ENCODE results near the gene USP48. TPM values are rescaled to one million over a fixed set of nuclear protein-coding genes. Genes with fewer than 3 reads are reported as not detected.
A peak's percentile ranks its signal among the peaks of the same experiment; 100 is the strongest.

USP48 gene
- total and polyA plus RNA-seq, 5 experiments from 2014 or later: 25.8 to 95.5 (median 30.0) TPM

DNA sequence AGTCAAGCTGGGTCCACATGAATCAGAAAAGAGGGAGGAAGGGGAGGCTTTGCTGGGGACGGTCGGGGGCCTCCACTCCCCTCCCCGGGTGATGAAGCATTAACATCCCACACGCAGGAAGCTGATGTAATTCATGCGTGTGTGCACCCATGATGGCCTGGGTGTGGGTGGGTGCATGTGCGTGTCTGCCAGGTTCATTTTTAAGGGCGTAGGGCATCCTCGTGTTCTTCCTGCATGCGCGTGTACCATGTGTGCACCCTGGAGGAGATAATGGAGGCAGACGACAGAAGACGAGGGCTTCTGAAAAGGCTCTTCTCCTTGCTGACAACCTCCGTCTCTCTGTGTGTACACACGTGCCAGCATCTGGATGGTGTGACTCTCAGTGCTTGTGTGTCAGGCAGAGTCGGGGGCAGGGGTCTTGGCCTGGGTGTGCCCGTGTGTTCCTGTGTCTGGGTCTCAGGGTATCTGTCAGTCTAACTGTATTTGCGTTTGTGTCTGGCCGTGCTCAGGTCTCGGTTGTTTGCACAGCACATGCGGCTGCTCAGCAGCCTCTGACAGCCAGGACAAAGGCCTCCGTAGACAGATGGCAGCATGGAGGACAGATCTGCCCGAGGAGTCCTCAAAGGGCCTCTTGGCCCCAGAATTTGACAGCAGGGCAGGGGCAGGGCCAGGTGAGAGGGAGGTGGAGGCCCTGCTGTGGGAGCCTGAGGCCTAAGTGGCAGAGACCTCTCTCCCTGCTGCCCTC lies 116.2 kb downstream of the USP48 start:
- POLR2A ChIA-PET: no interaction called here

GRCh38 chr1:21665711-21666575 lies 117.0 kb downstream of the USP48 start:
- Mint-ChIP-seq H3K4me1 (peaks cover 0 to 16% (median 11%) of the 10 kb centered on the region in 4 donors), H3K27me3 (peaks cover 25 to 66% (median 37%) of the 10 kb centered on the region in 5 donors), H3K4me3 (peak overlapping the region in 2 of 10 donors; percentile 10 to 22), H3K27ac (no peak overlapping the region), H3K36me3 (peaks cover 0 to 6% (median 0%) of the 10 kb centered on the region in 3 donors), H3K9me3 (no peaks in the 10 kb centered on the region)
- ATAC-seq (no peak), DNase-seq (no peak)
- POLR2A ChIA-PET: no interaction called here

More for the DNA sequence above, 116.2 kb downstream of the USP48 start:
- peak overlapping the region in 2 of 10 donors; percentile 7 to 10 for H3K4me3 Mint-ChIP-seq
- H3K9me3 Mint-ChIP-seq: no peaks in the 10 kb centered on the region
- no peak overlapping the region for H3K27ac Mint-ChIP-seq
- peaks cover 0 to 6% (median 0%) of the 10 kb centered on the region in 3 donors for H3K36me3 Mint-ChIP-seq
- H3K4me1 Mint-ChIP-seq: peaks cover 0 to 16% (median 11%) of the 10 kb centered on the region in 4 donors
- H3K27me3 Mint-ChIP-seq: peaks cover 22 to 60% (median 33%) of the 10 kb centered on the region in 5 donors
- DNase-seq (no peak), ATAC-seq (no peak)

DNA sequence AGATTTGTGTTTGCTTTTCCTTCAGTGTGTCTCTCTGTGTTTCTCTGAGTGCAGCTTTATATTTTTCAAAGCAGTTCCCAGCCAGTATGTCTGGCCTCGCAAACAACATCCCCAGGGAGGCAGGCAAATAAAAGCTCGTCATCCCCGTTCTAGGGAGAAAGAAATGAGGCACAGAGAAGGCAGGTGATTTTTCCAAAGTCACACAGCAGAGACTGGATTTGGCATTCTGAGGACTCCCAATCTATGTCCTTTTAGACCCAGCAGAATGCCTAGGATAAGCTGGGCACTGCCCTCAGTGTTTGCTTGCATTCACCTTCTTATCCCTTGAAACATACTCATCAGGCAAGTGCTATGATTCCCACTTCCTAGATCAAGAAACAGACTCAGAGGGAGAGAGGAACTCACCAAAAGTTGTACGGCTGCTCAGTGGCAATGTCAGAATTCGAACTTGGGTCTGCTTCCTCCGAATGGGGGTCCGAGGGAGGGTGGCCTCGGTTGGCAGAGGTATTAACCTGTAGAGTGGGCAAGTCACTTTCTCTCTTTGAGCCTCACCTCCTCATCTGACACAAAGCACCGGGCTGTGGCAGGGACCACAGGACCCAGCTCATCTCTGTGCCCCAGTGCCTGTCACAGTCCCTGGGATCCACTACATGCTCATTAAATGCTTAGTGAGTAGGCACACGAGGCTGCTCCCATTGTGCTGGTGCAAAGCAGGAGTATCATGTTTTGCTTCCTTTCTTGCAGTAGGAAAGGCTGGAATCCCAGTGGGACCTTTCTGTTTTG lies 118.0 kb downstream of the USP48 start:
- H3K36me3 Mint-ChIP-seq: peaks cover 0 to 6% (median 0%) of the 10 kb centered on the region in 3 donors
- H3K4me1 Mint-ChIP-seq: peaks cover 2 to 14% (median 9%) of the 10 kb centered on the region in 4 donors
- no peaks in the 10 kb centered on the region for H3K9me3 Mint-ChIP-seq
- peaks cover 25 to 70% (median 36%) of the 10 kb centered on the region in 5 donors for H3K27me3 Mint-ChIP-seq
- POLR2A ChIA-PET: no interaction called here
- DNase-seq (no peak), ATAC-seq (no peak)
- no peak overlapping the region for H3K27ac Mint-ChIP-seq
- no peak overlapping the region for H3K4me3 Mint-ChIP-seq

DNA sequence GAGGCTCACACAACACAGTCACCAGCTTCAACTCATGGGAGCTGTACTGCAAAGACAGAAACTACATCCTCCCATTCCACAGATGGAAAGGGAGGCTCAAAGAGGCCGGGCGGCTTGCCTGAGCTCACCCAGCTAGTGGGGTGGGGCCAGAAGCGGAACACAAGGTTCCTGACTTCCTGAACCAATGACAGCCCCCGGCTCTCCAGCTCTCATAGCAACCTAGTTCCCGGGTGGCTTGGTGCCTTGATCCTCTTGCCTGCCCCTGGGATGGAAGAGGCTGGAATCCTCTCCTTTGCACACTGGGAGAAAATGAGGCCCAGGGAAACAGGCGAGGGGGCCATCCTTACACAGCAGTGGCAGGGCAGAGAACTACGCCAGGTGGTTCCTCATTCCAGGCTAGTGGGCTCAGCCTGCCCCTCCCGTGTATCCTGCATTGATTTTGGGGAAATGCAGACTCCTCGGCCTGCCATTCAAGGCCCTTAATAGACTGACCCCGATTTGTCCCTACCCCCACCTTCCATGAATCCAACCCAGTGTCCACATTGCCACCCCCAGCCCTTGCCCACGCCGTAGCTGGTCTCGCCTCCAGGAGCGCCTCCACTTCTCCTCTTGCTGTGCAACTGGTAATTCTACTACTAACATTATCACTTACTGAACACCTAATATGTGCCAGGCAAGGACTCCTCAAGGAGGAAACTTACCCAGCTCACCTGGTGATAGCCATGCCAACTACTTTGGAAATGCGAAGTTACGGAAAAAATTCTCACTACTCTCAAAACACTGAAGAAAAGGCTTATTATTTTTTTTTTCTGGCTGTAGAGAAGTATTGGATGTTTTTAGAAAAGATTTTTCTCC lies 118.8 kb downstream of the USP48 start:
- H3K36me3 Mint-ChIP-seq: peaks cover 0 to 6% (median 0%) of the 10 kb centered on the region in 3 donors
- H3K4me3 Mint-ChIP-seq: no peak overlapping the region
- POLR2A ChIA-PET: no interaction called here
- DNase-seq: no peak
- H3K4me1 Mint-ChIP-seq: peaks cover 3 to 20% (median 12%) of the 10 kb centered on the region in 4 donors
- no peak for ATAC-seq
- peak overlapping the region in 1 of 10 donors; percentile 6 for H3K27ac Mint-ChIP-seq
- no peaks in the 10 kb centered on the region for H3K9me3 Mint-ChIP-seq
- peaks cover 25 to 70% (median 36%) of the 10 kb centered on the region in 5 donors for H3K27me3 Mint-ChIP-seq

DNA sequence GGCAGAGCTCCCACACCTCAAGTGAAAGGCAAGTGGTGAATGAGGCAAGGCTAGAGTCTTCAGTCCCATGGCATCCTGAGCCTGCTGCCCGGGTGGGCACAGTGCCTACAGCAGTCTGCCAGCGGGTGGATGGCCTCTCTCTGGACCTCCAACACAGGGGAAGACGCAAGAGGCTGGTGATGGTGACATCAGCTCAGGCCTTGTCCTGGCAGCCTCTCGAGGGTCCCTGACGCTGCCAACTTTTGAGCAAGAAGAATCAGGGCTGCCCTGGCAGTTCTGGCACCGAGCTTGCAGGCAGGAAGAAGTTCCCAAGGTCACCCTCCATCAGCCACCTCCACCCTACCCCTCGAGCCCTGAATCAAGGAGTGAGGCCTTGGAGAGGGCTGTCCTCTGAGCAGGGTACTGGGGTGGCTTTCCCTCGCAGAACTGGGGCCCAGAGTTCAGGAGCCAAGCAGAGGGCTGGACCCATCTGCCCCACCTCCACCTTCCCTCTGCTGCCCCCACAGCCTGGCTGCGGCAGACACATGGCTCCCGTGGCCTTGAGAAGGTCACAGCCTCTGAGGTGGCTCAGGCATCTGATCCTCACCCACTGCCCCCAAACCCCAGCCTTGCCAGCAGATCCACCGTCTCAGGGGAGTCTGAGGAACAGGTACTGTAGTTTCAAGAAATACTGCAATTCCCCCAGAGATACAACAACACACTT lies 119.5 kb downstream of the USP48 start:
- peaks cover 25 to 69% (median 36%) of the 10 kb centered on the region in 5 donors for H3K27me3 Mint-ChIP-seq

DNA sequence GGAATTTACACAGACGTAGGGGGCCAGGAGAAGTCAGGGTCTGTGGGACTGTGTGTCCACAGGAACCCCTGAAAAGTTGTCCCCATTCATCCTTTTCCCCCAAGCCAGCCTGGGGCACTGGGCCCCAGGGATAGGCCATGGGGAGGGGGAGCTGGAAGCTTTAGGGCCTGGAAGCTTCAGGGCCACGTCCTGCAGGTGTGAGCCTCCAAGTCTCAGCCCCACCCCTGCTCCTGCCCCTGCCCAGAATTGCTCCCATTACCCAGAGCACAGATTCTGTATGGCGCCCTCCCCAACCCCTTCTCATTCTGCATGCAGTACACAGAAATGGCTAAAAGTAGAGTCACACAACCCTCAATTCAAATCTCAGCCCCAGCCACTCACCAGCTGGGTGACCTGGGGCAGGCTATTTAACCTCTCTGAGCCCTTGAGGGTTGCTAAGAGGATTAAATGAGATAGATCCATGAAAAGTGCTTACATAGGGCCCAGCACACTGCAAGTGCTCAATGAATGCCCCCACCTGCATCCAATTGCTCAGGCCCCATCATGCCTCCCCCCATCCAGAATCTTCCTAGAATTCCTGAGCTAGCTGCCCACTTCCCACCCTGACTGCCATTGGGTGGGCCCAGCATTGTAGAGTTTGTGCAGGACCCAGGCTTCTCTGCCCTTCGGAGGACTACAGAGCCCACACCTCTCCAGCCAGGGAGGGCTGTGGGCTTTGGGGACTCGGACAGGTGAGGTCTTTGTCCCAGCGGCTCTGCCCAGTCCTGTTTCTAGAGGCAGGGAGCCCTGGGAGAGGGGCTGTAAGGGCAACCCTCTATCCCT lies 120.3 kb downstream of the USP48 start:
- no peaks in the 10 kb centered on the region for H3K9me3 Mint-ChIP-seq
- H3K27me3 Mint-ChIP-seq: peaks cover 20 to 61% (median 35%) of the 10 kb centered on the region in 5 donors
- H3K27ac Mint-ChIP-seq: no peak overlapping the region

More for the DNA sequence above, 119.5 kb downstream of the USP48 start:
- Mint-ChIP-seq H3K9me3 (no peaks in the 10 kb centered on the region), H3K36me3 (peaks cover 0 to 6% (median 0%) of the 10 kb centered on the region in 3 donors), H3K4me3 (no peak overlapping the region), H3K4me1 (peaks cover 3 to 16% (median 11%) of the 10 kb centered on the region in 4 donors), H3K27ac (no peak overlapping the region)
- ATAC-seq (no peak), DNase-seq (no peak)
- POLR2A ChIA-PET: no interaction called here

GRCh38 chr1:21661886-21662285 lies 121.1 kb downstream of the USP48 start:
- H3K9me3 Mint-ChIP-seq: no peaks in the 10 kb centered on the region
- DNase-seq: no peak
- ATAC-seq: no peak
- peak overlapping the region in 1 of 10 donors; percentile 89 for H3K27ac Mint-ChIP-seq
- H3K36me3 Mint-ChIP-seq: peaks cover 0 to 6% (median 0%) of the 10 kb centered on the region in 3 donors
- peaks cover 3 to 9% (median 5%) of the 10 kb centered on the region in 4 donors for H3K4me1 Mint-ChIP-seq
- POLR2A ChIA-PET: no interaction called here
- no peak overlapping the region for H3K4me3 Mint-ChIP-seq
- H3K27me3 Mint-ChIP-seq: peaks cover 17 to 54% (median 28%) of the 10 kb centered on the region in 5 donors

More for the DNA sequence above, 120.3 kb downstream of the USP48 start:
- no peak for ATAC-seq
- Mint-ChIP-seq H3K36me3 (peaks cover 0 to 6% (median 0%) of the 10 kb centered on the region in 3 donors), H3K4me1 (peaks cover 3 to 9% (median 7%) of the 10 kb centered on the region in 4 donors), H3K4me3 (no peak overlapping the region)
- POLR2A ChIA-PET: no interaction called here
- DNase-seq: no peak

DNA sequence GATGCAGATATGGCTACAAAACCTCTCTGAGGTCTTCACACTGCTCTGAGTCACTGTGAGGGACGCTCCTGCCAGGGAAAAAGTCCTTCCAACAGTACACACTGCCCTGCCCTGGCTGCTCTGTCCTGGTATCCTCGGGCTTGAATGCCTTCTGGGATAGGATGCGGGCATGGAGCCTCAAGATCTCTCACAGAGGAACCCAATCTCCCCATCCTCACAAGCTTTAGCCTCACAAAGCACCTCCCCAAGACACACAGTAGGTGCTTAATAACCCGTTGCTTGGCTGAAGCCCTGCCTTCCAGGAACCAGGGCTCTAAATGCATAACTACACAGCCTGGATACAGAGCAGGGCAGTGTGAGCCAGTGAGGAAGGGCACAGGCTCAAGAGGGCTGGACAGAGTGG lies 123.0 kb downstream of the USP48 start:
- no peaks in the 10 kb centered on the region for H3K9me3 Mint-ChIP-seq
- ATAC-seq: no peak
- peak overlapping the region in 6 of 10 donors; percentile 28 to 65 (median 58) for H3K4me3 Mint-ChIP-seq
- H3K27me3 Mint-ChIP-seq: peaks cover 7 to 38% (median 14%) of the 10 kb centered on the region in 5 donors
- peaks cover 3 to 9% (median 5%) of the 10 kb centered on the region in 4 donors for H3K4me1 Mint-ChIP-seq
- peaks cover 0 to 3% (median 0%) of the 10 kb centered on the region in 3 donors for H3K36me3 Mint-ChIP-seq
- DNase-seq: no peak
- H3K27ac Mint-ChIP-seq: peak overlapping the region in 1 of 10 donors; percentile 59
- POLR2A ChIA-PET: no interaction called here

- Mint-ChIP-seq H3K9me3 (no peaks in the 10 kb centered on the region), H3K27me3 (peaks cover 4 to 32% (median 8%) of the 10 kb centered on the region in 5 donors), H3K36me3 (peaks cover 0 to under 1% (median 0%) of the 10 kb centered on the region in 3 donors), H3K4me1 (peaks cover 3 to 9% (median 5%) of the 10 kb centered on the region in 4 donors), H3K27ac (peak overlapping the region in 2 of 10 donors; percentile 34 to 59), H3K4me3 (peak overlapping the region; percentile 4 to 65 (median 50))
- DNase-seq: peak; percentile 73 to 88 (median 84)
- POLR2A ChIA-PET: no interaction called here
- ATAC-seq: peak; percentile 97 to 98
These were observed 123.6 kb downstream of the USP48 start for GRCh38 chr1:21659099-21659923.

All from naive thymus-derived CD8-positive, alpha-beta T cell (primary cell).